ENCODE measurements around the gene KCTD2. TPM values are rescaled to one million over a fixed set of nuclear protein-coding genes. Genes with fewer than 3 reads are reported as not detected.

KCTD2 gene
- total RNA-seq, 5 donors from 2014 or later (not counting 1 experiment from before 2014, with no cell fraction given): 22.0 to 32.8 (median 29.0) TPM

DNA sequence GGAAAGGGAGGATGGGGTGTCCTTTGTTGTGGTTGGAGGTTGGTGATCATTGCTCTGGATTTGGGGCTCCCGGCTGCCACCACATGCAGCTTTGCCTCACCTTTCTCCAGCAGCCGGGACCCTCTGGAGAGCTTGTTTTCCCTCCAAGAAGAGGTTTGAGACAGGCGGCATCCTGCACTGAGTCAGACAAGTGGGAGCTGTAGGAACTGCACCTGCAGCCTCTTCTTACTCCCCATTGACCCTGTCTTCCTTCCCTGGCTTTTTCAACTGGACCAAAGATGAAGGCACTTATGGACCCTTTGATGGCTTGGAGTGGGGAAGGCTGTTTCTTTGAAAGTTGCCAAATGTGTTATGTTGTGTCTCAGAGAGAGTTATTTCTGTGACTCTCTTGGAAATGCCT, 16.6 kb downstream of the KCTD2 start:
- H3K4me1 ChIP-seq (ENCODE audit: control insufficient read depth in 1 of 2, extremely low read depth in 1 of 2, insufficient read depth in 2 of 2, low read length in 2 of 2): peaks cover 4 to 23% of the 10 kb centered on the region in 2 experiments
- no peak overlapping the region for H3K4me3 ChIP-seq (ENCODE audit: control insufficient read depth in 1 of 2, extremely low read depth in 1 of 2, low read length in 1 of 2)
- DNase-seq: no peak
- no peaks in the 10 kb centered on the region for H3K27me3 Mint-ChIP-seq
- no CpG with 5 or more reads among the region's 3 CpGs for WGBS (ENCODE audit: insufficient coverage)
- H3K4me3 Mint-ChIP-seq: no peak overlapping the region
- H3K9me3 ChIP-seq: no peaks in the 10 kb centered on the region
- no peak overlapping the region for H3K27ac ChIP-seq (ENCODE audit: low read length)
- peaks cover 30 to 53% of the 10 kb centered on the region in 2 donors for H3K36me3 ChIP-seq (ENCODE audit: control insufficient read depth in 2 of 2, extremely low read depth in 1 of 2, insufficient read depth in 1 of 2, low read length in 1 of 2)
- peaks cover 23 to 29% (median 27%) of the 10 kb centered on the region in 3 donors for H3K4me1 Mint-ChIP-seq
- no peaks in the 10 kb centered on the region for H3K27me3 ChIP-seq (replicated peaks in 1 of 2; ENCODE audit: control insufficient read depth in 2 of 2, extremely low read depth in 1 of 2, insufficient read depth in 2 of 2, low read length in 1 of 2)
- H3K9me3 Mint-ChIP-seq: no peaks in the 10 kb centered on the region
- ATAC-seq (replicated peaks in 1 of 4): no peak
- H3K27ac Mint-ChIP-seq: no peak overlapping the region
- peaks cover 32% of the 10 kb centered on the region for H3K36me3 Mint-ChIP-seq
- POLR2A ChIA-PET: interaction anchor here in 1 of 2 donors (0.5 to 0.6 kb wide), 2 partner anchors 15 to 23 kb away, joined by 3 to 7 read pairs; no protein-coding TSS in a partner anchor
- CTCF ChIA-PET: interaction anchor here in 1 of 2 donors (0.6 kb wide), 1 partner anchor 91 kb away, joined by 3 read pairs; no protein-coding TSS in a partner anchor

- 100% methylated on average over 2 of the region's 11 CpGs for WGBS (ENCODE audit: insufficient coverage)
- no peaks in the 10 kb centered on the region for H3K27me3 Mint-ChIP-seq
- H3K4me3 ChIP-seq (ENCODE audit: control insufficient read depth in 1 of 2, extremely low read depth in 1 of 2, low read length in 1 of 2): no peak overlapping the region
- H3K36me3 ChIP-seq (ENCODE audit: control insufficient read depth in 2 of 2, extremely low read depth in 1 of 2, insufficient read depth in 1 of 2, low read length in 1 of 2): peaks cover 30 to 52% of the 10 kb centered on the region in 2 donors
- POLR2A ChIA-PET: interaction anchor here in 1 of 2 donors (0.6 kb wide), 1 partner anchor 15 kb away, joined by 3 read pairs; no protein-coding TSS in a partner anchor
- peaks cover 32% of the 10 kb centered on the region for H3K36me3 Mint-ChIP-seq
- CTCF ChIA-PET: no interaction called here
- no peaks in the 10 kb centered on the region for H3K9me3 ChIP-seq
- no peaks in the 10 kb centered on the region for H3K27me3 ChIP-seq (replicated peaks in 1 of 2; ENCODE audit: control insufficient read depth in 2 of 2, extremely low read depth in 1 of 2, insufficient read depth in 2 of 2, low read length in 1 of 2)
- H3K27ac Mint-ChIP-seq: no peak overlapping the region
- no peak for ATAC-seq (replicated peaks in 1 of 4)
- no peaks in the 10 kb centered on the region for H3K9me3 Mint-ChIP-seq
- H3K4me3 Mint-ChIP-seq: no peak overlapping the region
- H3K27ac ChIP-seq (ENCODE audit: low read length): no peak overlapping the region
- H3K4me1 Mint-ChIP-seq: peaks cover 23 to 32% (median 30%) of the 10 kb centered on the region in 3 donors
- DNase-seq: no peak
- H3K4me1 ChIP-seq (ENCODE audit: control insufficient read depth in 1 of 2, extremely low read depth in 1 of 2, insufficient read depth in 2 of 2, low read length in 2 of 2): peaks cover 4 to 23% of the 10 kb centered on the region in 2 experiments
These were observed 17.0 kb downstream of the KCTD2 start for GRCh38 chr17:75064040-75064439.

DNA sequence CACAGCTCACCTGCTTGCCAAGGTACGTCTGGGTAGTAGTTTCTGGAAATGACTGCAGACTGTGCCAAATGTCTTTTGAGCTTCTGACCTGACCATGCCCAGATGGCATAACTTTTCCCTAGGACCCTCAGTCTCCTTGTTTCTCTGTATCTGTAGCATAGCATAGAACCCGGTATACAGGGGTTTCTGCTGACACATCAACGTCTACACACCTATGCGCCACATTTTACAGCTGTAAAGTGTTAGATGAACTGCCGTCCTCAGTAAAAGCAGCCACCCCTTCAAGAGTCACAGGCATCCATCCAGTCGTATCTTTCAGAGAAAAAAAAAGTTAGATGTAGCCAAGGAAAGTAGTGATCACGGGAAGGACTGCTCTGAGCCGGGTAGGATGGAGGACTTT, 17.4 kb downstream of the KCTD2 start:
- peaks cover 30 to 48% of the 10 kb centered on the region in 2 donors for H3K36me3 ChIP-seq (ENCODE audit: control insufficient read depth in 2 of 2, extremely low read depth in 1 of 2, insufficient read depth in 1 of 2, low read length in 1 of 2)
- 84% methylated on average over 5 of the region's 8 CpGs for WGBS (ENCODE audit: insufficient coverage)
- H3K4me3 ChIP-seq (ENCODE audit: control insufficient read depth in 1 of 2, extremely low read depth in 1 of 2, low read length in 1 of 2): no peak overlapping the region
- ATAC-seq (replicated peaks in 1 of 4): no peak
- H3K9me3 ChIP-seq: no peaks in the 10 kb centered on the region
- ChIA-PET POLR2A (interaction anchor here in 1 of 2 donors (0.6 kb wide), 1 partner anchor 16 kb away, joined by 3 read pairs; no protein-coding TSS in a partner anchor), CTCF (interaction anchor here in 1 of 2 donors (0.6 kb wide), 1 partner anchor 25 kb away, joined by 3 read pairs; no protein-coding TSS in a partner anchor)
- DNase-seq: no peak
- H3K36me3 Mint-ChIP-seq: peaks cover 30% of the 10 kb centered on the region
- no peaks in the 10 kb centered on the region for H3K9me3 Mint-ChIP-seq
- no peak overlapping the region for H3K4me3 Mint-ChIP-seq
- peaks cover 23 to 30% (median 30%) of the 10 kb centered on the region in 3 donors for H3K4me1 Mint-ChIP-seq
- no peaks in the 10 kb centered on the region for H3K27me3 ChIP-seq (replicated peaks in 1 of 2; ENCODE audit: control insufficient read depth in 2 of 2, extremely low read depth in 1 of 2, insufficient read depth in 2 of 2, low read length in 1 of 2)
- no peak overlapping the region for H3K27ac ChIP-seq (ENCODE audit: low read length)
- no peaks in the 10 kb centered on the region for H3K27me3 Mint-ChIP-seq
- H3K27ac Mint-ChIP-seq: no peak overlapping the region
- H3K4me1 ChIP-seq (ENCODE audit: control insufficient read depth in 1 of 2, extremely low read depth in 1 of 2, insufficient read depth in 2 of 2, low read length in 2 of 2): peaks cover 4 to 23% of the 10 kb centered on the region in 2 experiments

DNA sequence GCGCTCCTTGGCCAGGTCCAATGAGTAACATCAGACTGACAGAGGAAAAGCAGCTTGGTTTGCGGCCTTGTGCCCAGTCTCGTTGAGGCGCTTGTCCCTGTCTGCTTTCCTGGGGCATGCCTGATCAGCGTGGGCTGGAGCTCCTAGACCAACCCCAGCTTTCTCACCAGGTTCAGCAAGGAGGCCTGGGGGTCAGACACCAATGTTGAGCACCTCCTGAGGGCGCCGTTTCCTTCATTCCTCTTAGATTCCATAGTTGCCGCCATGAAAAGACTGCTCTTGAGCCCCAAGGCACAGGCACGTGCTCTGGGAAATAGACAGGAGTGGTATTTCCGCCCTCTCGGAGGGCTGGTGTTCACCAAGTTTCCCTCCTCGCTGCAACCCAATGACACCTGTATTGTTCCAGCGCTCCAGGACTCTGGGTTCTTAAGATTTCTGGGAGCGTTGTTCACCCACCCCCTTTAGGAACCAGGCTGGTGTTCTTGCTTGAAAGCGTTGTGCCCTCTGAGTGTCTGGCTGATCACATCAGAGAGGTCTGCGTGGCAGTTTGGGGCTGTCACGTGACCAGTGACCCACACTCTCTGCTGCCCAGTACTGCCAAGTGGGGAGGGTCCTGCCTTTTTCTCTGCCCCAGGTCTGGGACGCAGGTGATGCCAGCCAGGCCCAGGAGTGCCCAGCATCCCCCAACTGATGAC, 18.0 kb downstream of the KCTD2 start:
- H3K9me3 Mint-ChIP-seq: no peaks in the 10 kb centered on the region
- 93% methylated on average over 17 of the region's 18 CpGs for WGBS (ENCODE audit: insufficient coverage)
- Histone ChIP-seq H3K4me1 (ENCODE audit: control insufficient read depth in 1 of 2, extremely low read depth in 1 of 2, insufficient read depth in 2 of 2, low read length in 2 of 2) (peaks cover 4 to 23% of the 10 kb centered on the region in 2 experiments), H3K27ac (ENCODE audit: low read length) (no peak overlapping the region), H3K36me3 (ENCODE audit: control insufficient read depth in 2 of 2, extremely low read depth in 1 of 2, insufficient read depth in 1 of 2, low read length in 1 of 2) (peaks cover 26 to 44% of the 10 kb centered on the region in 2 donors), H3K4me3 (ENCODE audit: control insufficient read depth in 1 of 2, extremely low read depth in 1 of 2, low read length in 1 of 2) (no peak overlapping the region), H3K9me3 (no peaks in the 10 kb centered on the region), H3K27me3 (replicated peaks in 1 of 2; ENCODE audit: control insufficient read depth in 2 of 2, extremely low read depth in 1 of 2, insufficient read depth in 2 of 2, low read length in 1 of 2) (no peaks in the 10 kb centered on the region)
- peaks cover 18 to 29% (median 25%) of the 10 kb centered on the region in 3 donors for H3K4me1 Mint-ChIP-seq
- ATAC-seq (replicated peaks in 1 of 4) (no peak), DNase-seq (no peak)
- CTCF ChIA-PET: interaction anchor here in 1 of 2 donors (0.6 kb wide), 1 partner anchor 25 kb away, joined by 3 read pairs; no protein-coding TSS in a partner anchor
- no peaks in the 10 kb centered on the region for H3K27me3 Mint-ChIP-seq
- H3K4me3 Mint-ChIP-seq: no peak overlapping the region
- peaks cover 25% of the 10 kb centered on the region for H3K36me3 Mint-ChIP-seq
- POLR2A ChIA-PET: no interaction called here
- H3K27ac Mint-ChIP-seq: no peak overlapping the region

- Histone ChIP-seq H3K27ac (ENCODE audit: low read length) (no peak overlapping the region), H3K4me1 (ENCODE audit: control insufficient read depth in 1 of 2, extremely low read depth in 1 of 2, insufficient read depth in 2 of 2, low read length in 2 of 2) (peaks cover 4 to 23% of the 10 kb centered on the region in 2 experiments), H3K9me3 (no peaks in the 10 kb centered on the region), H3K4me3 (ENCODE audit: control insufficient read depth in 1 of 2, extremely low read depth in 1 of 2, low read length in 1 of 2) (no peak overlapping the region), H3K27me3 (replicated peaks in 1 of 2; ENCODE audit: control insufficient read depth in 2 of 2, extremely low read depth in 1 of 2, insufficient read depth in 2 of 2, low read length in 1 of 2) (no peaks in the 10 kb centered on the region), H3K36me3 (ENCODE audit: control insufficient read depth in 2 of 2, extremely low read depth in 1 of 2, insufficient read depth in 1 of 2, low read length in 1 of 2) (peaks cover 26 to 44% of the 10 kb centered on the region in 2 donors)
- Mint-ChIP-seq H3K36me3 (peaks cover 22% of the 10 kb centered on the region), H3K27ac (peak overlapping the region; percentile 55 to 68), H3K4me1 (peaks cover 16 to 26% (median 23%) of the 10 kb centered on the region in 3 donors), H3K4me3 (peak overlapping the region in 1 of 3 donors; percentile 19), H3K9me3 (no peaks in the 10 kb centered on the region), H3K27me3 (no peaks in the 10 kb centered on the region)
- no peak for DNase-seq
- ATAC-seq (replicated peaks in 1 of 4): no peak
- CTCF ChIA-PET: no interaction called here
- POLR2A ChIA-PET: interaction anchor here in 1 of 2 donors (0.6 to 0.7 kb wide), 2 partner anchors 92 to 195 kb away, joined by 4 to 6 read pairs; no protein-coding TSS in a partner anchor
- no CpG with 5 or more reads among the region's 6 CpGs for WGBS (ENCODE audit: insufficient coverage)
These were observed 18.6 kb downstream of the KCTD2 start for GRCh38 chr17:75065562-75066151.

- POLR2A ChIA-PET: no interaction called here
These were observed 20.8 kb downstream of the KCTD2 start for GRCh38 chr17:75067856-75068255.

More at GRCh38 chr17:75067856-75068255, 20.8 kb downstream of the KCTD2 start:
- Histone ChIP-seq H3K4me1 (ENCODE audit: control insufficient read depth in 1 of 2, extremely low read depth in 1 of 2, insufficient read depth in 2 of 2, low read length in 2 of 2) (peaks cover 4 to 23% of the 10 kb centered on the region in 2 experiments), H3K4me3 (ENCODE audit: control insufficient read depth in 1 of 2, extremely low read depth in 1 of 2, low read length in 1 of 2) (no peak overlapping the region), H3K27ac (ENCODE audit: low read length) (peak overlapping the region; percentile 43), H3K9me3 (no peaks in the 10 kb centered on the region), H3K27me3 (replicated peaks in 1 of 2; ENCODE audit: control insufficient read depth in 2 of 2, extremely low read depth in 1 of 2, insufficient read depth in 2 of 2, low read length in 1 of 2) (no peaks in the 10 kb centered on the region), H3K36me3 (ENCODE audit: control insufficient read depth in 2 of 2, extremely low read depth in 1 of 2, insufficient read depth in 1 of 2, low read length in 1 of 2) (peaks cover 13 to 24% of the 10 kb centered on the region in 2 donors)
- Mint-ChIP-seq H3K27me3 (no peaks in the 10 kb centered on the region), H3K9me3 (no peaks in the 10 kb centered on the region), H3K36me3 (peaks cover 6% of the 10 kb centered on the region), H3K4me3 (peak overlapping the region in 2 of 3 donors; percentile 58 to 60), H3K27ac (peak overlapping the region; percentile 93), H3K4me1 (peaks cover 16 to 26% (median 23%) of the 10 kb centered on the region in 3 donors)
- no CpG with 5 or more reads among the region's 4 CpGs for WGBS (ENCODE audit: insufficient coverage)
- DNase-seq (peak in 8 of 35 experiments; percentile 13 to 48 (median 29)), ATAC-seq (replicated peaks in 1 of 4) (peak; percentile 88 to 97 (median 92))
- CTCF ChIA-PET: interaction anchor here in 1 of 2 donors (0.7 to 1.6 kb wide), 2 partner anchors 46 to 63 kb away, joined by 3 to 5 read pairs; no protein-coding TSS in a partner anchor
